CD8-positive, alpha-beta memory T cell (primary cell): ENCODE measurements around the gene GATAD2B. TPM values are rescaled to one million over a fixed set of nuclear protein-coding genes. Genes with fewer than 3 reads are reported as not detected.
A peak's percentile ranks its signal among the peaks of the same experiment; 100 is the strongest.

Experiments used
- CTCF ChIA-PET: fragments of 350-600 bp; sonication (Branson Sonifier 250); formaldehyde crosslinking; loops from one replicate; lab custom pipeline; 2021; ENCODE audit warnings: antibody characterized with exemption; lab: Charles Lee
- POLR2A ChIA-PET: fragments of 350-600 bp; sonication (Branson Sonifier 250); formaldehyde crosslinking; loops from one replicate; lab custom pipeline; 2021; ENCODE audit warnings: antibody characterized with exemption; lab: Charles Lee
- DNase-seq, 5 donors: peaks; one replicate each; pipeline versions ENCODE4 v3.0.0 to v3.0.0-alpha.2; 2020 to 2022; ENCODE audit warnings: mixed read lengths in 1 of 5
- H3K27ac ChIP-seq: one replicate; pipeline ENCODE4 v1.7.0; 2013; ENCODE audit warnings: low read depth, mild to moderate bottlenecking, low read length, moderate library complexity
- H3K27me3 ChIP-seq: 2 replicates; pipeline ENCODE4 v1.7.0; 2013; ENCODE audit warnings: low read length, mild to moderate bottlenecking; ENCODE audit not compliant: insufficient read depth, poor library complexity, severe bottlenecking
- H3K36me3 ChIP-seq: 2 replicates; pipeline ENCODE4 v1.7.0; 2013; ENCODE audit warnings: mild to moderate bottlenecking, low read length, moderate library complexity; ENCODE audit not compliant: insufficient read depth
- H3K4me1 ChIP-seq: 2 replicates; pipeline ENCODE4 v1.7.0; 2013; ENCODE audit warnings: mild to moderate bottlenecking, low read length, moderate library complexity; ENCODE audit not compliant: insufficient read depth
- H3K4me3 ChIP-seq: 2 replicates; pipeline ENCODE4 v1.7.0; 2013; ENCODE audit warnings: mild to moderate bottlenecking, low read length
- H3K9me3 ChIP-seq: 2 replicates; pipeline ENCODE4 v1.7.0; 2013; ENCODE audit warnings: mild to moderate bottlenecking, low read length
- H3K27ac Mint-ChIP-seq, 8 donors: one replicate each; pipeline ENCODE4 v1.8.0; 2020 to 2021; ENCODE audit warnings: mixed read lengths in 8 of 8, mild to moderate bottlenecking in 6 of 8, inconsistent platforms in 3 of 8, moderate library complexity in 3 of 8
- H3K27me3 Mint-ChIP-seq, 2 donors: one replicate each; pipeline ENCODE4 v1.8.0; 2020 to 2021; ENCODE audit warnings: mixed read lengths in 2 of 2, mild to moderate bottlenecking in 1 of 2, moderate library complexity in 1 of 2
- H3K36me3 Mint-ChIP-seq, 3 donors: one replicate each; pipeline ENCODE4 v1.8.0; 2020 to 2021; ENCODE audit warnings: mixed read lengths in 3 of 3, inconsistent platforms in 1 of 3, mild to moderate bottlenecking in 1 of 3
- H3K4me1 Mint-ChIP-seq, 3 donors: one replicate each; pipeline ENCODE4 v1.8.0; 2020 to 2021; ENCODE audit warnings: mixed read lengths in 3 of 3, inconsistent platforms in 1 of 3, mild to moderate bottlenecking in 1 of 3
- H3K4me3 Mint-ChIP-seq, 7 donors: one replicate each; pipeline ENCODE4 v1.8.0; 2020 to 2021; ENCODE audit warnings: mixed read lengths in 7 of 7, mild to moderate bottlenecking in 6 of 7, moderate library complexity in 4 of 7, inconsistent platforms in 2 of 7
- H3K9me3 Mint-ChIP-seq, 5 donors: one replicate each; pipeline ENCODE4 v1.8.0; 2020 to 2022; ENCODE audit warnings: mixed read lengths in 5 of 5, mild to moderate bottlenecking in 3 of 5, moderate library complexity in 2 of 5, inconsistent platforms in 1 of 5
- polyA plus RNA-seq: library from polyadenylated mRNA; unstranded; fragments of 300-500 nt; fragmentation: Illumina TruSeq; gene quantifications from one replicate; pipeline ENCODE4 v1.2.3, GENCODE V29; 2021
- total RNA-seq, 2 experiments: library from RNA; stranded (reverse); gene quantifications; one replicate each; pipeline ENCODE4 v1.2.3, GENCODE V29; 2021

The GATAD2B gene
- total and polyA plus RNA-seq, 3 experiments from 2014 or later, result 5.6 to 71.9 (median 64.9) TPM

DNA sequence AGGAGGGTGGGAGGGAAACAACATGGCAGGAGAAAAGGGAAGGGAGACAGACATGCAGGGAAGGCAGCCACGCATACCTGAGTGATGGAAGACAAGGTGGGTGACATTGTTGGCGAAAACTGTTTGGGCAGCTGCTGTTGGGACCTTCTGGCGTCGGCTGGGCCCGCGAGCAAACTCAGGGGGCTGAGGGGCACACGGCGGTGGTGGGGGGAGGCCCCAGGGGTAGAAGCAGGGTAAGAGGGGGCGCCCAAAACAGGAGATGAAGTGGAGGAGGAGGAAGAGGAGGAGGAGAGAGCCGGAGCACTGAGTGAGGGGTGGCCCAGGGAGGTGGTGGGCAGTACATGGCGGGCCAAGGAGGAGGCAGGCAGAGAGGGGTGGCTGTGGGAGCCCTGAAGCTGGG lies 28.4 kb upstream of the GATAD2B start:
- H3K9me3 ChIP-seq, result no peaks in the 10 kb centered on the region
- H3K36me3 ChIP-seq, result peaks cover 58% of the 10 kb centered on the region
- no peak for DNase-seq
- H3K27ac ChIP-seq, result no peak overlapping the region
- H3K4me1 ChIP-seq, result peaks cover 29% of the 10 kb centered on the region
- ChIA-PET CTCF (interaction anchor here (1.5 kb wide), 1 partner anchor 10 kb away, joined by 4 read pairs; no protein-coding TSS in a partner anchor), POLR2A (no interaction called here)
- Mint-ChIP-seq H3K4me1 (peaks cover 21 to 34% (median 21%) of the 10 kb centered on the region in 3 donors), H3K4me3 (peak overlapping the region in 1 of 7 donors; percentile 12), H3K9me3 (no peaks in the 10 kb centered on the region), H3K27ac (peak overlapping the region in 1 of 8 donors; percentile 8), H3K27me3 (no peaks in the 10 kb centered on the region), H3K36me3 (peaks cover 4 to 76% (median 27%) of the 10 kb centered on the region in 3 donors)
- no peak overlapping the region for H3K4me3 ChIP-seq
- no peaks in the 10 kb centered on the region for H3K27me3 ChIP-seq

DNA sequence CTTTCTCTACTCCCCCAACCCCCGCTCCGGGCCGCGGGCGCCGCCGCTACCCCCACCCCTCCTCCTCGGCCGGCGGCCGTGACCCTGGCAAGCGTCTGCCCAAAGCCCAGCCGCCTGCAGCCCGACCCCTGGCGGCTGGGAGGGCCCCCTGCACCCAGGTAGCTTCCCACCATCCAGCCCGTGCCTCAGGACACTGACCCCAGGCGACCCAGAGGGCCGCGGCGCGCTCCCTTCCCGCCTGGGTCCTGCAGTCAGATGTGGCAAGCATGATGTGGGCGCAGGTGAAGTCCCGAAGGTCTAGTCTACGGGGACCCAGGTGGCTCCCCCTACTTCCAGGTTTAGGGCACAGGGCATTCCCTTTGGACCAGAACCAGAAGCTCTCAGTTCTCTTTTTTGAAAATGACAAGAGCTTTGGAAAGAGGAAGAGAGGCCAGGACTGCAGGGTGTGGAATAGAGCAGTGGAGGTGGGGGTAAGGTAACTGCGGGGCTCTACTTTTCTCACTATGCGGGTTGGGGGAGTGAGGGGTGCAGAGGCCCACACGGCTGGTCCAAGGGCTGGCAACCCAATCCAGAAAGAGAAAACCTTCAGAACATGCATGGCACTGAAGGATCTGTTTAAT lies 24.0 kb upstream of the GATAD2B start, which contains the start of gene DENND4B:
Gene DENND4B (minus strand): TSS at position 97 of the 620 bp plus-strand sequence. CDS start 2,344 bp downstream, outside the sequence.
- peak within 1 kb of the TSS; percentile 83 for H3K4me3 ChIP-seq
- peaks cover 0 to 84% (median 14%) of the 10 kb centered on the region in 3 donors for H3K36me3 Mint-ChIP-seq
- no peaks in the 10 kb centered on the region for H3K9me3 ChIP-seq
- H3K27ac Mint-ChIP-seq, result peak within 1 kb of the TSS; percentile 93 to 100 (median 98)
- no peaks in the 10 kb centered on the region for H3K9me3 Mint-ChIP-seq
- ChIA-PET POLR2A (interaction anchor here (0.6 to 4.1 kb wide), 11 partner anchors 11 to 160 kb away, joined by 3 to 56 read pairs (median 20); partner anchors contain the start of genes CREB3L4, CRTC2, GATAD2B and JTB), CTCF (interaction anchor here (0.6 to 6.0 kb wide), 29 partner anchors 9 to 1226 kb away, joined by 3 to 58 read pairs (median 4); partner anchors contain the start of genes CREB3L4, CRTC2, GATAD2B and JTB)
- peaks cover 30 to 42% (median 37%) of the 10 kb centered on the region in 3 donors for H3K4me1 Mint-ChIP-seq
- peaks cover 31% of the 10 kb centered on the region for H3K4me1 ChIP-seq
- H3K4me3 Mint-ChIP-seq, result peak within 1 kb of the TSS; percentile 94 to 99 (median 98)
- H3K27ac ChIP-seq, result peak within 1 kb of the TSS; percentile 91
- H3K27me3 Mint-ChIP-seq, result peaks cover 0 to 4% of the 10 kb centered on the region in 2 donors
- H3K27me3 ChIP-seq, result no peaks in the 10 kb centered on the region
- peak; percentile 60 to 82 (median 71) for DNase-seq
- H3K36me3 ChIP-seq, result peaks cover 44% of the 10 kb centered on the region

DNA sequence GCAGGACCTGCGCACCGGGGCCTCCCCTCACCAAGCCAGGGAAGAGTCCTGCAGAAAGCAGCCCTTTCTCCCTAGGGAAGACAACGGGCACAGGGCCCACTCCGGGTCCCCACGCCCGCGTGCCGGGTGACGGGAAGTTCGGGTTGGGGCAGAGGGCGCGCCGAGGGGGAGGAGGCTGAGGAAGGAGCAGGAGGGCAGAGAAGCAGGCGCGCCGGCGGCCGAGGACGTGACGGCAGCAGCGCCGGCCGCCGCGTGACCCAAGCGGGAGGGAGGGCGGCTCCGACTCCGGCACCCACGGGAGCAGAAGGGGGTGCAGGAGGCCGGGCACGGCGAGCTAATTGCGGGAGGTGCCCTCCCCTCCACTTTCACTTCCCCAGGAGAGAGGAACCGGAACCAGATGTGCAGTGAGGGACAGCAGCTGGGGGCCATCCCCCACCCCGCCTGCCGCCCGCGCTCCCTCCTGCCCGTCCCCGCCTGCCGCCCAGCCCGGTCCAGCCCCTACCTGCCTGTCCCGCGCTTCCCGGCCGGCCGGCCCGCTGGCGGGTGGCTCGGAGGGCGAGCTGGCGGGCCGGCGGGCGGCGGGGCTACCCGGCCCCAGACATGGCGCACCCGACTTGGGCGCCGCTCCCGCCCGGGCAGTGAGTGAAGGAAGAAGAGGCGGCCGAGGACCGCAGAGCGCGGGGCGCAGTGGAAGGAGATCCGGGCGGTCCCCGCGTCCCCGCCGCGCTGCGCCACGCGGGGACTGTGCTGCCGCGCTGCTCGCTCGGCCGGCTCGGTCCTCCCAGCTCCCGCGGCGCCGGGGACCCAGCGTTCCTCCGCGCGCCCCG lies 23.2 kb upstream of the GATAD2B start:
- Mint-ChIP-seq H3K4me1 (peaks cover 30 to 48% (median 42%) of the 10 kb centered on the region in 3 donors), H3K9me3 (no peaks in the 10 kb centered on the region), H3K4me3 (peak overlapping the region; percentile 94 to 99 (median 98)), H3K27me3 (peaks cover 0 to 4% of the 10 kb centered on the region in 2 donors), H3K36me3 (peaks cover 0 to 82% (median 13%) of the 10 kb centered on the region in 3 donors), H3K27ac (peak overlapping the region; percentile 93 to 100 (median 98))
- no peaks in the 10 kb centered on the region for H3K27me3 ChIP-seq
- peak overlapping the region; percentile 91 for H3K27ac ChIP-seq
- POLR2A ChIA-PET, result interaction anchor here (0.6 to 4.1 kb wide), 16 partner anchors 11 to 274 kb away, joined by 3 to 56 read pairs (median 6); partner anchors contain the start of genes CREB3L4, CRTC2, GATAD2B and JTB
- CTCF ChIA-PET, result interaction anchor here (0.6 to 6.0 kb wide), 30 partner anchors 8 to 1226 kb away, joined by 3 to 58 read pairs (median 4); partner anchors contain the start of genes CREB3L4, CRTC2, GATAD2B and JTB
- H3K4me3 ChIP-seq, result peak overlapping the region; percentile 83
- no peaks in the 10 kb centered on the region for H3K9me3 ChIP-seq
- DNase-seq, result peak; percentile 72 to 82 (median 77)
- peaks cover 31% of the 10 kb centered on the region for H3K4me1 ChIP-seq
- peaks cover 41% of the 10 kb centered on the region for H3K36me3 ChIP-seq

DNA sequence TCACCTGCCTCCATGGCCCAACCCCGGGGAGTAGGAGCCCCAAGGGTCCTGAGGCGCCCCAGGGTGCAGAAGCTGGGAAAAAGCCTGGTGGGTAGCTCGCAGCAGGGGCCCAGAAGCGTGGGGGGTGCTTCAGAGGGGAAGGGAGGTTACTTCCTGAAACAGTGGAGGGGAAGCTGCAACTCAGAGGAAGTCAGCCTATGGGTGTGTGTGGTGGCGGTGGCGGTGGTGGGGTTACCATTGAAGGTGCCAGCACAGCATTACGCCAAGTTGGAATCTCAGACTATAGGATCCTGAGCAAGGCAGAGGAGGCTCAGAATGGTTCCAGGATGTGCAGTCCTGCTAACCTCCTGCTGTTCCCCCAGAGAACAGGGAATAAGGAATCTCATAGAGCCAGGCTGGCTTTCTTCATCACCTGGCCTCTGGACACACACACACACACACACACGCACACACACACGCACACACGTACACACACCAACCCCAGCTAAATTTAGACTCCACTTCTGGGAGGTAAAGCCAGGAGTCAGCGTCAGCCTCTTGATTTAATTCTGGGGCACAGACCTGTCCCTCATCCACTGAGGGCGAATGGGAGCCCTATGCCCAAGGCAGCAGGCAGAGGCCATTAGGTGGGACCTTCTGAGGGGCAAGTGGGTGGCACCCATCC lies 22.5 kb upstream of the GATAD2B start:
- ChIA-PET POLR2A (interaction anchor here (0.5 to 4.1 kb wide), 19 partner anchors 12 to 275 kb away, joined by 3 to 56 read pairs (median 5); partner anchors contain the start of genes CREB3L4, CRTC2, GATAD2B and JTB), CTCF (interaction anchor here (0.6 to 6.0 kb wide), 16 partner anchors 9 to 178 kb away, joined by 3 to 58 read pairs (median 8); partner anchors contain the start of genes CREB3L4, CRTC2, GATAD2B and JTB)
- Mint-ChIP-seq H3K27ac (peak overlapping the region; percentile 93 to 100 (median 98)), H3K9me3 (no peaks in the 10 kb centered on the region), H3K4me1 (peaks cover 32 to 53% (median 42%) of the 10 kb centered on the region in 3 donors), H3K4me3 (peak overlapping the region; percentile 94 to 99 (median 98)), H3K36me3 (peaks cover 0 to 82% (median 11%) of the 10 kb centered on the region in 3 donors), H3K27me3 (peaks cover 0 to 6% of the 10 kb centered on the region in 2 donors)
- H3K27me3 ChIP-seq, result no peaks in the 10 kb centered on the region
- H3K36me3 ChIP-seq, result peaks cover 41% of the 10 kb centered on the region
- no peaks in the 10 kb centered on the region for H3K9me3 ChIP-seq
- H3K27ac ChIP-seq, result peak overlapping the region; percentile 91
- H3K4me1 ChIP-seq, result peaks cover 31% of the 10 kb centered on the region
- peak; percentile 80 to 92 (median 88) for DNase-seq
- H3K4me3 ChIP-seq, result peak overlapping the region; percentile 83

DNA sequence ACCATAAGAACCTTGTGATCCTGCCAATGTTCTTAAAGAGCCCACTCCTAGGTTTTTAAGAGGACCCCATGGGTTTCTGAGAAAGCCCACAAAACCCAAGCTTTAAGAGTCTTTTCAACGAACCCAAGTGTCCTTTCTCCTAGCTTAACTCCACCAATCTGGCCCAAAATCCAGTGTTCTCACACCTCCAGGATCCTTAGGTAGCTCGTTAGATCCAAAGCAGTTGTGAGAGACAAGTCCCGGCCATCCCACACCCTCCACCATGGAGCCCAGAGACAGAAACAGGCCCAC lies 22.0 kb upstream of the GATAD2B start:
- Histone ChIP-seq H3K4me1 (peaks cover 31% of the 10 kb centered on the region), H3K36me3 (peaks cover 43% of the 10 kb centered on the region), H3K27ac (peak overlapping the region; percentile 91), H3K27me3 (no peaks in the 10 kb centered on the region), H3K9me3 (no peaks in the 10 kb centered on the region), H3K4me3 (peak overlapping the region; percentile 83)
- H3K27ac Mint-ChIP-seq, result peak overlapping the region; percentile 93 to 100 (median 98)
- H3K27me3 Mint-ChIP-seq, result peaks cover 0 to 8% of the 10 kb centered on the region in 2 donors
- H3K9me3 Mint-ChIP-seq, result no peaks in the 10 kb centered on the region
- ChIA-PET CTCF (interaction anchor here (0.6 to 6.0 kb wide), 14 partner anchors 10 to 177 kb away, joined by 3 to 58 read pairs (median 8); partner anchors contain the start of genes CREB3L4, CRTC2, GATAD2B and JTB), POLR2A (interaction anchor here (0.5 to 4.1 kb wide), 18 partner anchors 13 to 276 kb away, joined by 3 to 56 read pairs (median 6); partner anchors contain the start of genes CREB3L4, CRTC2, GATAD2B and JTB)
- peaks cover 32 to 58% (median 45%) of the 10 kb centered on the region in 3 donors for H3K4me1 Mint-ChIP-seq
- H3K4me3 Mint-ChIP-seq, result peak overlapping the region; percentile 94 to 99 (median 98)
- DNase-seq, result no peak
- H3K36me3 Mint-ChIP-seq, result peaks cover 0 to 82% (median 12%) of the 10 kb centered on the region in 3 donors

DNA sequence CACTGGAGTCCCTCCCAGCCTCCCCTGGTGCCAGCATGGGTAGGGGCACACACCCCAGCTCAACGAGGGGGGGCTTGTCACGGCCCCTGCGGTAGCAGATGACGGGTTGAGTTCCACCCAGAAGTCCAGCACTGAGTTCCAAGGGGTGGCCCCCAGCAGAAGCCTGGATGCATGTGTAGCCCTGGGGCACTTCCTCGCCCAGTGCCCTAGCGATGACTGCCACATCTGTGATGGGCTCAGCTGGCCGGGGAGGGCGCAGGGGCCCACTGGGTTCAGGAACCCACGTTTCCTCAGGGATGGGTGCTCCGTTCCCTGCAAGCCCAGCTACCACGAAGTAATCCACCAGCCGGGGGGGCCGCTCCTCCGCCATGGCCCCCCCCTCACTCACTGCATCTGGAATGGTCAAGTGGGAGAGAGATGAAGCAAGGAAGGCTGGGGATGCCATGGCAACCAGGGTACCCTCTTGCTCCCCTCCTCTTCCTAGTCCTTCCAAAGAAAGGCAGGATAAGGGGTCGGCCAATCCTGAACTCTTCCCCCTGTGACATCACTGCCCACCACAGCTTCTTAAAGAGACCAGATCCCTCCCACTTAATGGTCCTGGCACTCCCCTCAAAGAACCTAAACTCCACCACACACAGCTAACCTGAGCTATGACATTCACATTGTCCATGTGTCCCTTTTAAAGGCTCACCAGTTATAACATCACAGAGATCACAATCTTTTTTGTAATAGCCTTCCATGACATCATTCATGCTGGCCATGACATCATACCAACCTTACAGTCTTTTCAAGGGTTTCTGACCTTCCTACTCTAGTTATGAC lies 21.4 kb upstream of the GATAD2B start:
- Mint-ChIP-seq H3K9me3 (no peaks in the 10 kb centered on the region), H3K27ac (peak overlapping the region; percentile 93 to 100 (median 98)), H3K4me3 (peak overlapping the region; percentile 94 to 99 (median 98)), H3K4me1 (peaks cover 32 to 60% (median 47%) of the 10 kb centered on the region in 3 donors), H3K27me3 (peaks cover 0 to 8% of the 10 kb centered on the region in 2 donors), H3K36me3 (peaks cover 3 to 85% (median 13%) of the 10 kb centered on the region in 3 donors)
- ChIA-PET CTCF (interaction anchor here (0.6 to 6.0 kb wide), 12 partner anchors 13 to 169 kb away, joined by 3 to 58 read pairs (median 14); partner anchors contain the start of genes CREB3L4, CRTC2, GATAD2B and JTB), POLR2A (interaction anchor here (0.6 to 4.1 kb wide), 18 partner anchors 13 to 408 kb away, joined by 3 to 56 read pairs (median 6); partner anchors contain the start of genes CREB3L4, CRTC2, GATAD2B and JTB)
- Histone ChIP-seq H3K36me3 (peaks cover 47% of the 10 kb centered on the region), H3K27me3 (no peaks in the 10 kb centered on the region), H3K4me3 (peak overlapping the region; percentile 83), H3K4me1 (peaks cover 31% of the 10 kb centered on the region), H3K27ac (peak overlapping the region; percentile 91), H3K9me3 (no peaks in the 10 kb centered on the region)
- no peak for DNase-seq
